NCI-H2107 treated with DMSO at 0.1 percent for 48 hours (cell line): ENCODE results near the gene MTMR11.

Experiments
- DNase-seq: peaks from one replicate; lab custom pipeline; 2025; ENCODE audit not compliant: unreplicated experiment; lab: John Stamatoyannopoulos, UW

The MTMR11 gene

GRCh38 chr1:149936992-149937705 lies 470 bp upstream of the MTMR11 start:
- peak; percentile 40 for DNase-seq

- DNase-seq = no peak
These were observed 2.3 kb downstream of the MTMR11 start for GRCh38 chr1:149934356-149934755.

- no peak for DNase-seq
These were observed 3.5 kb downstream of the MTMR11 start for GRCh38 chr1:149933208-149933607.

- DNase-seq = no peak
These were observed 4.2 kb downstream of the MTMR11 start for GRCh38 chr1:149932474-149932873.

GRCh38 chr1:149931212-149931790 lies 5.4 kb downstream of the MTMR11 start:
- no peak for DNase-seq

GRCh38 chr1:149929856-149930255 lies 6.8 kb downstream of the MTMR11 start:
- no peak for DNase-seq

- DNase-seq = no peak
These were observed 8.3 kb downstream of the MTMR11 start for GRCh38 chr1:149928401-149928724.

- peak; percentile 96 for DNase-seq
These were observed 8.9 kb downstream of the MTMR11 start, which contains the start of gene SF3B4 for GRCh38 chr1:149927563-149928400. Gene SF3B4 (minus strand): TSS chr1:149927803. CDS start chr1:149927759, 44 bp downstream.

GRCh38 chr1:149927056-149927562 lies 9.6 kb downstream of the MTMR11 start:
- DNase-seq = no peak

GRCh38 chr1:149926296-149926695 lies 10.4 kb downstream of the MTMR11 start:
- DNase-seq = no peak

GRCh38 chr1:149925751-149926150 lies 10.9 kb downstream of the MTMR11 start:
- no peak for DNase-seq

GRCh38 chr1:149925345-149925744 lies 11.3 kb downstream of the MTMR11 start:
- DNase-seq = no peak

- no peak for DNase-seq
These were observed 13.1 kb downstream of the MTMR11 start for GRCh38 chr1:149923626-149924025.

GRCh38 chr1:149917571-149918144 lies 19.0 kb downstream of the MTMR11 start, which contains the start of gene SV2A:
Gene SV2A (minus strand): TSS chr1:149917844. CDS start chr1:149913840, 4,004 bp downstream.
- DNase-seq = peak; percentile 80

GRCh38 chr1:149916898-149917252 lies 19.8 kb downstream of the MTMR11 start:
- no peak for DNase-seq

- no peak for DNase-seq
These were observed 20.3 kb downstream of the MTMR11 start for GRCh38 chr1:149916193-149916897.

- no peak for DNase-seq
These were observed 21.1 kb downstream of the MTMR11 start for GRCh38 chr1:149915429-149916192.

GRCh38 chr1:149914545-149914944 lies 22.1 kb downstream of the MTMR11 start:
- DNase-seq = no peak

GRCh38 chr1:149906570-149907075 lies 30.1 kb downstream of the MTMR11 start:
- no peak for DNase-seq
